Activated gamma-delta T cell (primary cell): ENCODE data around the gene CKMT1B.
"Not testable (repeated sequence)": the region's sequence is repeated elsewhere in the genome, so short reads cannot be mapped to it uniquely, and the experiment has no call there.

Experiments
- DNase-seq: peaks from one replicate; lab custom pipeline; 2025; lab: John Stamatoyannopoulos, UW
- total RNA-seq, 2 donors: gene quantifications; one replicate each; lab custom pipeline; 2026; lab: John Stamatoyannopoulos, UW

The CKMT1B gene
- 0 reads per million in 2 donors for total RNA-seq

GRCh38 chr15:43593328-43594190, at the start of gene CKMT1B:
Gene CKMT1B (plus strand): TSS chr15:43594027. CDS start chr15:43594219, 192 bp downstream.
- not testable (repeated sequence) for DNase-seq

GRCh38 chr15:43544266-43544665, 49.6 kb upstream of the CKMT1B start:
- no peak for DNase-seq

- no peak for DNase-seq
These were observed 48.4 kb upstream of the CKMT1B start for GRCh38 chr15:43545426-43545825.

- no peak for DNase-seq
These were observed 46.3 kb upstream of the CKMT1B start for GRCh38 chr15:43547539-43547938.

GRCh38 chr15:43550527-43551363, 43.1 kb upstream of the CKMT1B start:
- DNase-seq, result no peak

- no peak for DNase-seq
These were observed 41.6 kb upstream of the CKMT1B start for GRCh38 chr15:43552256-43552655.

GRCh38 chr15:43552986-43553385, 40.8 kb upstream of the CKMT1B start:
- no peak for DNase-seq

- DNase-seq, result not testable (repeated sequence)
These were observed 31.1 kb upstream of the CKMT1B start for GRCh38 chr15:43562753-43563152.

- DNase-seq, result not testable (repeated sequence)
These were observed 30.0 kb upstream of the CKMT1B start for GRCh38 chr15:43563793-43564192.

GRCh38 chr15:43566615-43567014, 27.2 kb upstream of the CKMT1B start:
- DNase-seq, result not testable (repeated sequence)

GRCh38 chr15:43574607-43575006, 19.2 kb upstream of the CKMT1B start:
- DNase-seq, result not testable (repeated sequence)

- not testable (repeated sequence) for DNase-seq
These were observed 3.9 kb upstream of the CKMT1B start, which contains the start of gene PPIP5K1 for GRCh38 chr15:43589778-43590466. Gene PPIP5K1 (minus strand): TSS chr15:43590208. CDS start chr15:43584504, 5,704 bp downstream.

GRCh38 chr15:43592841-43593240, 986 bp upstream of the CKMT1B start:
- DNase-seq, result not testable (repeated sequence)

- DNase-seq, result not testable (repeated sequence)
These were observed 5.3 kb downstream of the CKMT1B start for GRCh38 chr15:43599131-43599530.

- DNase-seq, result not testable (repeated sequence)
These were observed 6.4 kb downstream of the CKMT1B start for GRCh38 chr15:43600200-43600599.

- DNase-seq, result not testable (repeated sequence)
These were observed 8.4 kb downstream of the CKMT1B start for GRCh38 chr15:43602233-43602632.

GRCh38 chr15:43617750-43618149, 23.9 kb downstream of the CKMT1B start:
- DNase-seq, result not testable (repeated sequence)

GRCh38 chr15:43618700-43619099, 24.9 kb downstream of the CKMT1B start, which contains the start of gene STRC:
Gene STRC (minus strand): TSS chr15:43618800. CDS start chr15:43618722, 78 bp downstream.
- not testable (repeated sequence) for DNase-seq

GRCh38 chr15:43622068-43622799, 28.4 kb downstream of the CKMT1B start:
- DNase-seq, result not testable (repeated sequence)

GRCh38 chr15:43625106-43625505, 31.3 kb downstream of the CKMT1B start:
- DNase-seq, result no peak

- DNase-seq, result not testable (repeated sequence)
These were observed 33.1 kb downstream of the CKMT1B start for GRCh38 chr15:43626937-43627336.
